LHCN-M2 (cell line): ENCODE results near the gene TUBA1C. TPM values are rescaled to one million over a fixed set of nuclear protein-coding genes. Genes with fewer than 3 reads are reported as not detected.

ENCODE experiments used
- DNase-seq: peaks from one replicate; pipeline ENCODE4 v3.0.0-alpha.2; 2012; ENCODE audit warnings: low read depth
- total RNA-seq: library from RNA; depleted of rRNA; stranded (reverse); fragments of >200 nt; gene quantifications from 2 replicates; pipeline ENCODE4 v1.2.3, GENCODE V29; 2014

Gene TUBA1C
- total RNA-seq, 1 experiment from 2014 or later, result 1,345 TPM

GRCh38 chr12:49282740-49283375, 18.0 kb downstream of the TUBA1C start:
- peak; percentile 57 for DNase-seq

GRCh38 chr12:49283541-49284429, 18.9 kb downstream of the TUBA1C start:
- peak; percentile 61 for DNase-seq

GRCh38 chr12:49284672-49285071, 19.8 kb downstream of the TUBA1C start:
- no peak for DNase-seq

GRCh38 chr12:49287876-49288275, 23.0 kb downstream of the TUBA1C start:
- DNase-seq, result no peak

DNA sequence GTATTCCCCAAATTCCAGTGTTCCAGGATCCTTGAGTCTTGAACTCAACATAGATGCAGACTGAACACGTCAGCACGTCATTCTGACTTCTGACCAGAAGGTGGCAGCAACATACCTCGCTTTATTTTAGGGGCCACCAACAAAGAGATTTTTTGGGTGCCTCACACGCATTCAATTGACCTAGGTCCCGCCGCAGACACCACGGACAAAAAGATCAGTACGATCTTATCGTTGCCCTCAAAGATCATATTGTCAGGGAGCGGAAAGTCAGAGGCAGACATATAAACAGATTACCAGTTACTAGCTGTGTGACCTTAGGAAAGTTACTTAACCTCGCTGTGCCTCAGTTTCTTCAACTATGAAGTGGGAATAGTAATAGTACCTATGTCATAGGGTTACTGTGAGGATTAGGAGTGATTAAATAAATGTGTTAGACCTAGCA, 23.6 kb downstream of the TUBA1C start:
- DNase-seq, result peak; percentile 57

- no peak for DNase-seq
These were observed 24.2 kb downstream of the TUBA1C start for GRCh38 chr12:49288922-49289555.

DNA sequence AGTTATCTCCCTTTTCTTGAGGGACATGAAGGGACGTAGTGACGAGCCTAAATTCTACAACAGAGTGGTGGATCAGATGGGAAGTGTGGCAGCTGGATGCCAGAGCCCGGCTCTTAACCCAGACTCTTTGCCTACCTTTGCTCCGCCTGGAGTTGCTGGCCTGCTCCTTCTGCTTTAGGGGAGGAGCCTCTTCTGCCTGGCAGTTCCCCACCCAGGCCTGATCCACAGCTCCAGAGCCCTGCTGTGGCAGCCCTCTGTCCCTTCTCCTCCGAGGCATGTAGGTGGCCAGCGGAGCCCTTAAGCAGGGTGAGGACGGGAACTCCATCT, 27.8 kb downstream of the TUBA1C start:
- no peak for DNase-seq

DNA sequence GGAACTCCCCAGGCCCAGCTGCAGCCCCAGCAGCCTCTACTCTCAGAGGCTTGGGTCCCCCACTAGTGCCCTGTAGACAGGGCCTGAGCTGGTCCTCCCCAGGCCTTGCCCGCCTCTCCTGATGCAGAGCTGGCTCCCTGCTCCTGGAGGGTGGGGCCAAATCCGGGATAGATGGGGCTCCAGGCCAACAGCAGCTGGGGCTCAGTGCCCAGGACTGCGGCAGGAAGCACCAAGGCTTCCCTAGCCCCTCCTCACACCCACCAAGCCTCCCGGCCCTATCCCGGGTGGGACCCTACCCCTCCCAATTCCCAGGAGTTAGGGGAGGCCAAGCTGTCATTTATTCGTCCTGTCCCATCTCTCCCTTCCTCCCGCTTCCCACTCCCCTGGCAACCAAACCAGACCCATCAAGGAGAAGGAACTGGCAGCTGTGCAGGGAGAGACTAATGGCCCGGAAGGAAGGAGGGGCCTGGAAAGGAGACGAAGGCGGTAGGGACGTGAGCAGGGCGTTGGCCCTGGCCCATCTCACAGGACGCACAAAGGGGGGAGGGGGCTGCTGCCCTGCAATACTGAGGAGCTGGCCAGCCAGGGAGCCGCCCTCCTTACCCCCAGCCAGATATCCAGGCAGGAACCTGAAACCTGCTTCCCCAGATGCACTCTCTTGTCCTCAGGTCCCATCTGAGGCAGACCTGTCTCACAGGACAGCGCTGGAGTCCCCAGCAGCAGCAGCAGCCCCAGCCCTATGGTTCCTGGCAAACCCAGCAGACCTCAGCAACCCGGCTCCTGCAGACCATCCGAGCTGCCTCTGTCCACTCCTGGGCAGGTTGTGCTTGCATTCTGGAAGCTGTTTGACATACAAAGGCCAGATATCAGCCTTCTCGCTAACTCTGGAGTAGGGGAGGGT, 28.4 kb downstream of the TUBA1C start:
- DNase-seq, result no peak

DNA sequence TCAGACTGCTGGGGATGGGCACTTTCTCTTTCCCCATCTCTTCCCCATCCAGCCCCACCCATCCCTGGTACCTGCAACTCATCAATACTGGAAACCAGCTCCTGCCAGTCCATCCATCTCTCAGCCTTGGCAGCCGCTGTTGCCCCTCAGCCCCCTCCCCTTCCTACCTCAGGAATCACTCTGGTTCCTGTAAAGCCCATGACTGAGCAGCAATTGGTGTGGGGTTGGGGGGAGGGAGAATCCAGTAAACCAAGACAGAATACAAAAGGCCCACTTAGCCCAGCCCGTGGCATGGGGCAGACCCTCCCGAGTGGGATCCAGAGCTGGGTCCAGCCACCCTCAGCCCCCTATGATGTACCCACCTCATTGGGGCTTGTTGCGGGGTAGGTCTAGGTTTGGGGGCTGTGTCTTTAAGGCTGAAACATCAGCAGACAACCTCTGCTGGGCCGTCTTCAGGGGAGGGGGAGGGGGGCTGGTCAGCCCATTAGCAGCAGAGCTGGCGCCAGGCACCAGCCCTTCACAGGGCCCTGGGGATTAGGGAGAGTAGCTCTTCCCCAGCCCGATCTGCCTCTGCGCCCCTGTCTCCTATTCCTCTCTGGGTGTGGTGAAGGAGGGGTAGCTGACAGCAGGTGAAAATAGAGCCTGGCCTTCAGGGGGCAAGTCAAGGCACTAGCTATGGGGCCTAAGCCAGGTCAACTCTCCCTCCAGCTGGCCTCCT, 29.4 kb downstream of the TUBA1C start:
- no peak for DNase-seq

DNA sequence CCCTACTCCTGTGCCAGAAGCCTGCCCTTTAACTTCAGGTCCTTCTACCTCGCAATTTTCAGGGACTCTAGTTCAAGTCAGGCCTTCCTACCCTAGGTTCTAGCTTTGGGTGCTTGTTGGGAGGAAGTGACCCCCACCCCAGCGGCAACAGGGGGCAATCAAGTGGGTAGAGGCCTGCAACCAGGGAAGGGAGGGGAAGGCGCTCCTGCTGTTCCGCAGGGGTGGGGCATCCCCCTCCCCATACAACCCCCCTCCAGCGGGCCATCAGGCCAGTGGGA, 29.9 kb downstream of the TUBA1C start:
- no peak for DNase-seq

DNA sequence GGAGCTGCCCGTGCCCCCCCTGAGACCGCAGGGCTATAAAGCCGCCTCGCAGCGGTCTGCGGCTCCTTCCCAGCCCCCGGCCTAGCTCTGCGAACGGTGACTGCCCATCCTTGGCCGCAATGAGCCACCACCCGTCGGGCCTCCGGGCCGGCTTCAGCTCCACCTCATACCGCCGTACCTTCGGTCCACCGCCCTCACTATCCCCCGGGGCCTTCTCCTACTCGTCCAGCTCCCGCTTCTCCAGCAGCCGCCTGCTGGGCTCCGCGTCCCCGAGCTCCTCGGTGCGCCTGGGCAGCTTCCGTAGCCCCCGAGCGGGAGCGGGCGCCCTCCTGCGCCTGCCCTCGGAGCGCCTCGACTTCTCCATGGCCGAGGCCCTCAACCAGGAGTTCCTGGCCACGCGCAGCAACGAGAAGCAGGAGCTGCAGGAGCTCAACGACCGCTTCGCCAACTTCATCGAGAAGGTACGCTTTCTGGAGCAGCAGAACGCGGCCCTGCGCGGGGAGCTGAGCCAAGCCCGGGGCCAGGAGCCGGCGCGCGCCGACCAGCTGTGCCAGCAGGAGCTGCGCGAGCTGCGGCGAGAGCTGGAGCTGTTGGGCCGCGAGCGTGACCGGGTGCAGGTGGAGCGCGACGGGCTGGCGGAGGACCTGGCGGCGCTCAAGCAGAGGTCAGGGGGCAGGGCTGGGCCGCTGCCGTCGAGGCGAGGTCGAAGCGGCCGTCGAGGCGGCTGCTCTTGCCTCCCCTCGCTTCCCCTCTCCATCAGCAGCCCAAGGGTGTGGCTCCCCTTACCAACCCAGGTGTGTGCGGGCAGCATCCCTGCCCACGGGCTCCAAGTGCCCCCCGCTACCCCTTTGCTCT, 30.4 kb downstream of the TUBA1C start, which contains the start of gene PRPH:
TSS of gene PRPH (plus strand) at position 66 of the 855 bp plus-strand sequence. CDS start at position 120, 54 bp downstream.
- no peak for DNase-seq

- DNase-seq, result no peak
These were observed 31.4 kb downstream of the TUBA1C start for GRCh38 chr12:49296034-49296835.

GRCh38 chr12:49296836-49297694, 32.2 kb downstream of the TUBA1C start:
- DNase-seq, result no peak

DNA sequence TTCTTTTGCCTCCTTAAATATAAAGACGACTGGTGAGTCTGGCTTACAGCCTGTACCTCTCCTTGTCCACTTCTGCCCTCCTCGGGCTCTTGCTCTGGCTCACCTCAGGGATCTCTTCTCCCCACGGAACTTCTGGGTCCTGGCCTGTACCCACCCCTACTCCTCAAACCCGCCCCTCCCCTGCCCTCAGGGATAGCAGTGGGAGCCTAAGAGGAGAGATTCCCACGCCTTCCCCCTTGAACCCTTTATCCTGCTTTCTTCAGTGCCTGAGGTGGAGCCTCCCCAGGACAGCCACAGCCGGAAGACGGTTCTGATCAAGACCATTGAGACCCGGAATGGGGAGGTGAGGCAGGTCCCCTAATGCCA, 32.8 kb downstream of the TUBA1C start:
- DNase-seq, result no peak

DNA sequence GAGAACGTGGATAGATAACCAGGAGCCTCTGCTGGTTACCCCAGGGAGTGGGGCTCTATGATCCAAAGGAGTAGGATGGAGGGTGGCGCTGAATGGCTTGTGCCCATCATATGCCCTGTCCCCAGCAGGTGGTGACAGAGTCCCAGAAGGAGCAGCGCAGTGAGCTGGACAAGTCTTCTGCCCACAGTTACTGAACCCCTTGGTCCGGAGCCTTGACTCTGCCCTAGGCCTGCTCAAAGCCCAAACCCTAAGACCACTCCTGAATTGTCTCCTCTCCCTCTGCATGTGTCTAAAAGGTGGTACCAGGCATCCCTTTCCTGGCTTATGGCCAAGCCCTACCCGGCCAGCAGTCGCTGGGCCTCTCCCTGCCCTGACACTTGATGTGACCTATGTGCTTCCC, 33.3 kb downstream of the TUBA1C start:
- DNase-seq, result no peak

- DNase-seq, result no peak
These were observed 36.9 kb downstream of the TUBA1C start for GRCh38 chr12:49301760-49302159.

DNA sequence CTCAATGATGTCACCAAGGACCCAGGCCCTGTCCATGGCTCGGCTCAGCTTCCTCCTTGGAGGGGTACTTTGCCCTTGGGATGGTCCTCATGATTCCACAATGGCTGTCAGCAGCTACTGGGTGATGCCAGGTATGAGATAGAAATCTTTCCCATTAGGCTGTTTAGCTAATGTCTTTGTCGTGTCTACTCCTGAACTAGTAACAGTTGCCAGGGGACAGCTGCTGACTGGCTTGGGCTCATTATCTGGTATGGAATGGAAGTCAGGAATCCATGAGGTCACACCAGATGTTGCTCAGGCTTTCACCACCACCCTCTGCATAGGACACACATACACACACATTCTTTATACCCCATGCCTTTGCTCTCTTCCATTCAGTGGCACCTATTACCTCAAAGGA, 39.3 kb downstream of the TUBA1C start:
- DNase-seq, result peak; percentile 60
